HG03342 (cell line): Measurements from ENCODE around the gene ADCY3.

Experiments
- ATAC-seq: cut with Tn5 transposase; IDR thresholded peaks from one replicate; pipeline ENCODE4 v1.9.1; 2021; ENCODE audit warnings: mild to moderate bottlenecking, moderate library complexity; ENCODE audit not compliant: unreplicated experiment

ADCY3 gene

GRCh38 chr2:24906466-24906865 lies 13.6 kb downstream of the ADCY3 start:
- ATAC-seq: no peak

DNA sequence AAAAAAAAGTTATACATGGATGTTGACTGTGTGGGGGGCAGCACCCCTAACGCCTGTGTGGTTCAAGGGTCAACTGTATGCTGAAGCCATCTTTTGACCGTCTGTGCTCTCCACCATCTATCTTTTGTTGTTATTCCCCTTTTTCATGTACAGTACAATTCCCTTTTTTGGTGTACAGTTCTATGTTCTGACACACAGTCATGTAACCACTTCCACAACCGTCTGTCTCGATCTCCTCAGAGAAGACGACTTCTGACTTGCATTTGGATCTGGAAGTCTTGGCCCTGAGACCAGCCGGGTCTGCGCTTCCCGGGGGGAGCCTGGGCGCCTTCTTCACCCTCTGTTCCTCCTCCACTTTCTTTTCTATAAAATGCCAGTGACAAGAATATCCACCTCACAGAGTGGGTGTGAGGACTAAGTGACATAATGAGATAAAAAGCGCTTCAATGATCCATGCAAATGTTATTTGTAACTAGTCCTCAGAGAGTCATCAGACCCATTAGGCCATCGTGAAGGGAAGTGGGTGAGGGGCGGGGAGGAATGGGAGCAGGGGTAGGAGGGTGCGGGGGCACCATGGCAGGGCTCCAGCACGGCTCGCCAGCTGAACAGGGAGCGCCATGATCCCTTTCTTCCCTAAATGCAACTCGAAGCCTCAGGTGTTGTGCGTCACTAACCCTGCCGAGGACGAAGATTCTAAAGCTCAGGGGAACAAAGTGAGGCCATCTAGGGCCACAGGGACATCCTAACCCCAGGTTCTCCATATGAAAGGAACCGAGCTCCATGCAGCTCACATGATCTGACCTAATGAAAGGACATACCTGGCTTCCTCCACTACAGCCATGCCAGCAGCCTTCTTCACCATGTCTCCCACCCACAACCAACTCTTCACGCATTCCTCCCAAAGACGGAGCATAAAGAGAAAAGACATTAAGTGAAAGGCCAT lies 16.6 kb downstream of the ADCY3 start:
- no peak for ATAC-seq

DNA sequence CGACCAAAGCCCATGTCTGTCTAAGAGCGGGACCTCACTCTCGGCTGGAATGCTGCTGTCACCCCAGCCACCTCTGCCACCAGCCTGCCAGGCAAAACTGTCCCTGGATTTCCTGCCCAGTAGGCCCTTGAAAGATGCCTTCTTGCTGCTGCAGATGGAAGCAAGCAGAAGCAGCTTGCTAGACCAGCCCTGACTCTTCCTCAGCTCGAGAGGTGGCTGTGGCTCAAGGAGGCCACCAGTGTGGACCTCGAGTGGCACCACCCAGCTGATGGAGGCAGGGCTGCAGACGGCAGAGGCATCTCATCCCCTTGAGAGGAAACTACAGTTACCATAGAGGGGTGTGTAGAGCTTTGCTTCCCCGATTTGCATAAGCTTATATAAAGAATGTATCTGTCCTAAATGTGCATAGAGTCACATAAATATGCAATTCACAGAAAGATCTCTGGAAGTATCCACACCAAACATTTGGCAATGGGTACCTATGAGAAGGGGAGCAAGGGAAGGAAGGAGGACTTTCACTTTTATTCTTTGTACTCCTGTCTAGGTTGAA lies 20.6 kb downstream of the ADCY3 start:
- ATAC-seq: no peak

- no peak for ATAC-seq
These were observed 21.6 kb downstream of the ADCY3 start for GRCh38 chr2:24898122-24899109.

GRCh38 chr2:24894750-24895149 lies 25.3 kb downstream of the ADCY3 start:
- no peak for ATAC-seq

DNA sequence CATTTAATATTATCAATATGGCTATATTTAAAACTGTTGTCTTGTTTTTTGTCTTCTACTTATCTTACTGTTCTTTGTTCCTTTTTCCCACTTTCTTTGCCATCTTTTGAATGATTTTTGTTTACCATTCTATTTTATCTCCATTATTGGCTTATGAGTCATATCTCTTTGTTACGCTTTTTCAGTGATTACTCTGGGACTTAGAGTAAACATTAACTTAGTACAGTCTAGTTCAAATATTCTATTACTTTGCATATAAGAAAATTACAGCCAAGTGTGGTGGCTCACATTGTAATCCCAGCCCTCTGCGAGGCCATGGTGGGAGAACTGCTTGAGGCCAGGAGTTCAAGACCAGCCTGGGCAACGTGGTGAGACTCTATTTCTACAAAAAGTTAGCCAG lies 26.1 kb downstream of the ADCY3 start:
- ATAC-seq: no peak

GRCh38 chr2:24892928-24893327 lies 27.1 kb downstream of the ADCY3 start:
- ATAC-seq: no peak

DNA sequence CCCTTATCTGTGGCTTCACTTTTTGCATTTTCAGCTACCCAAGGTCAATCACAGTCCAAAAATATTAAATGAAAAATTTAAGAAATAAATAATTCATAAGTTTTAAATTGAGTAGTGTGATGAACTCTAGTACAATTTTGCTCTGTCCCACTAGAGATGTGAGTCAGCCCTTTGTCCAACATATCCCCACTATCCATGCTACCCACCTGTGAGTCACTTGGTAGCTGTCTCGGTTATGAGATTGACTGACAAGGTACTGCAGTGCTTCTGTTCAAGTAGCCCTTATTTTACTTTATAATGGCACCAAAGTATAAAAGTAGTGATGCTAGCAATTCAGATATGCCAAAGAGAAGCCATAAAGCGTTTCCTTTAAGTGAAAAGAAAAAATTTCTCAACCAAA lies 28.8 kb downstream of the ADCY3 start:
- no peak for ATAC-seq

DNA sequence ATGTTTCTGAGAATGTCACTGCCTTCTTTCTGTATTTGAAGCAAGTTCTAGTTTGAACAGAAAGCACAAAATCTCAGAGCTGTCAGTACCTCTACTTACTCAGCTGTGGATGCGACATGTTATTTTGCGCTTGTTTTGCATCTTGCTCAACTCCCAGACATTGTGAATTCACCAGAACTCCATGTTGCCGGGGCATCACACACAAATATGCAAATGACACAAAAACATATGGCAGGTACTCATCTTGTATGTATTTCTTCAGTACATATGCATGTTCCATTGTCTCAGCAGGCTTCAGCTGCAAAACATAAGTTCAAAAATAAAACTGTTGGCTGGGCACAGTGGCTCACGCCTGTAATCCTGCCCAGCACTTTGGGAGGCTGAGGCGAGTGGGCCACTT lies 30.8 kb downstream of the ADCY3 start:
- ATAC-seq: no peak

- ATAC-seq: no peak
These were observed 31.9 kb downstream of the ADCY3 start for GRCh38 chr2:24888177-24888576.

- ATAC-seq: no peak
These were observed 32.6 kb downstream of the ADCY3 start for GRCh38 chr2:24887307-24887874.

- peak; percentile 39 for ATAC-seq
These were observed 33.2 kb downstream of the ADCY3 start for GRCh38 chr2:24886691-24887304.

GRCh38 chr2:24886126-24886501 lies 33.9 kb downstream of the ADCY3 start:
- ATAC-seq: no peak

DNA sequence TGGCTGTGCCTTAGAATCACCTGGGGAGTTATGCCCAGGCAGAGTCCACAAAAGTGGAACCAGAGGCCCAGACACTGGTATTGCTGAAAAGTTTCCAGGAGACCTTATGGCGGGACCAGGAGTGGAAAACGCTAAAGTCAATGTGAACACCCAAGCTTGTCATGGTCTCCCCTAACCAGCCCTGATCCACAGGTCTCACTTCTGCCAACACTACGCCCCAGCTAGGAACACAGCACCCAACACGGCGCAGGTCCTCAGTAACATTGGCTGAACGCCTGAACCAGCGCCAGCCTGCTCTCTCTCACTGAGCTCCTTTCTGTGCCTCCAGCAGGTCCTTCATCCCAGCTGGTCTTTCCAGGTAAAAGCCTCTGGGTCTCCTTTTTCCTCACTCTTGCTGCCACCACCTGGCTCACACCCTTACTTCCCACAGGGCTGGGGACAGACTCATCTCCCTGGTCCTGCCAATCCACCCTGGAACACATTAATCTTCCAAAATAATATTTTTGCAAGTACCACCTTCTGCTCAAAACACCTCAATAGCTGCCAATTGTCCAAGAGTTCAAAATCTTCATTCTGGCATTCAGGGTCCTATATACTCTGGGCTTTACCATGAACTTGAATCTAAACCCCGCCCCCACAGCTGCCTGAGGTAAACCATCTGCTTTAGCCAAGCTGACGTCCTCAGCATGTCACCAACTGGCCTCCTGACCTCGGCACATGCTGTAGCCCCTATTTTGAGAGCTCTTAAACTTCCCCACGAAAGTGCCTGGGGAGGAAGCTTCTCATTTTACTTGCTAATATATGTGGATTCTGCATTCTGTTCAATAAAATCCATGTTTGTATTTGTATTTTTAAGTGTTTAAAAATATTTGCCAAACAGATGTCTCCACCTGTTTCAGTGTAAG lies 34.6 kb downstream of the ADCY3 start:
- no peak for ATAC-seq

DNA sequence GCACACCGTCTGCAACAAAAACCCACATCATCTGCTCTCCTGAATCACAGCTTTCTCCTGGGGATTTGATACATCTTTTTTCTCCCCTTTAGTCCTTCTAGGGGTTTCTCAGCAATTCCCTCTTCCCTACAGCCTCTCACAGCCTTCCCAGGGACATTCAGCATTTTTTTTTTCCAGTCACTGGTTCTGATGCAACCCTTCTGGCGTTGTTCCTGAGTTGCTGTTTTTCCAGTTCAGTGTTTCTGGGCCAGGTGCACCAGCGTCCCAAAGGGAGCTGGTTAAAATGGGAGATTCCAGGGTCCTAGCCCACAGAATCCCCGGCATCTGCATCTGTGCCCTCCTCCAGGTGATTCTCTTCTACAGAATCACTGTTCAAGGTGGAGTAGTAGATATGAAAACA lies 36.1 kb downstream of the ADCY3 start:
- ATAC-seq: no peak

DNA sequence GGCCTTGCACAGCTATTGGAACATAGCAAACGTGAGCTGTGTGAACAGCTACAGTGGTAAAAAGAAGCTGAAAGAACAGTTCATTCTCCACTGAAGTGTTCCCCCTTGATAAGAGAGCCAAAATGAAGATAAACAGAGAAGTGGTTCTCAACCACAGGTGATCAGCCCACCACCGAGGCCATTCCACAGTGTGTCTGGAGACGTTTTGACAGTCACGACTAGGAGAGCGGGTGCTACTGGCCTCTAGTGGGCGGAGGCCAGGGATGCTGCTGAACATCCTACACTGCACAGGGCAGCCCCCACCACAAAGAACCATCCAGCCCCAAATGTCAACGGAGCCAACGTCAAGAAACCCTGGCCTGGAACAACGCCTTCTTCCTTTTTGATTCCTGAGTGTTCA lies 38.4 kb downstream of the ADCY3 start:
- ATAC-seq: no peak

DNA sequence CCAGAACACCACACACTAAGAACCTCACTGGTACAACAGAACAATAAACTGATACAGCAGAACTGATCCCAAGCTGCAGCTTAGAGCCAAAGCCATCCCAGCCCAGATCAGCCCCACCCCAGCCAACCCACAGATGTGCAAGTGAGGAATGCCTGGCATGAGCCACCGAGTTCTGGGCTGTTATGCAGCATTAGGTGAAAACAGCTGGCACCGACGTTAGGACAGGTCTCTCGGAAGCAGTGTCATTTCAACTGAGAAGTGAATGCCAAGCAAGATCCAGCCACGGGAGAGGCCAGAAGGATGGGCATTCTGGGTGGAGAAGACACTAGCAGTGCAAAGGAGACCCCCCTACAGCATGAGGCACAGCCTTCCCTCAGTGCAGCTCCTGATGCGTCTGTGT lies 38.9 kb downstream of the ADCY3 start:
- ATAC-seq: no peak

GRCh38 chr2:24878341-24878740 lies 41.7 kb downstream of the ADCY3 start:
- ATAC-seq: no peak

- ATAC-seq: no peak
These were observed 42.4 kb downstream of the ADCY3 start for GRCh38 chr2:24877646-24878045.

- no peak for ATAC-seq
These were observed 43.0 kb downstream of the ADCY3 start for GRCh38 chr2:24877067-24877466.
